Pancreas (tissue), 10 donors: ENCODE results near the gene PROC. TPM values are rescaled to one million over a fixed set of nuclear protein-coding genes. Genes with fewer than 3 reads are reported as not detected.

Experiments used
- ATAC-seq, 4 donors: fragments of 200-7000 bp; cut with Tn5 transposase; one replicate each; pipeline versions ENCODE4 v1.8.0 to v1.9.1; 2020; ENCODE audit warnings: mild to moderate bottlenecking in 4 of 4, moderate library complexity in 4 of 4
- DNase-seq, 6 donors: peaks; one replicate each; pipeline ENCODE4 v3.0.0-alpha.2; 2020
- FAIRE-seq: peaks from 2 replicates; lab custom pipeline; 2012; peaks lifted over from hg19 to GRCh38; lab: Jason Lieb, UNC
- H3K27ac ChIP-seq, 4 donors: fragments of 200-600 bp; sonication (generic); 1 replicate in 3 of 4; 2 replicates in 1 of 4; pipeline versions ENCODE4 v1.5.0 to v1.8.0; 2020
- H3K27me3 ChIP-seq, 4 donors: fragments of 200-600 bp; one replicate each; pipeline ENCODE4 v1.8.0; 2021
- H3K36me3 ChIP-seq, 3 donors: fragments of 200-600 bp; sonication (generic) in 1 of 3; one replicate each; pipeline versions ENCODE4 v1.5.0 to v1.8.0; 2020 to 2021
- H3K4me1 ChIP-seq, 3 donors: fragments of 200-600 bp; one replicate each; pipeline ENCODE4 v1.8.0; 2021
- H3K4me3 ChIP-seq, 4 donors: fragments of 200-600 bp; sonication (generic) in 2 of 4; one replicate each; pipeline versions ENCODE4 v1.5.0 to v1.8.0; 2020 to 2021
- H3K9me3 ChIP-seq, 4 donors: fragments of 200-600 bp; one replicate each; pipeline ENCODE4 v1.8.0; 2021
- CTCF ChIP-seq, 4 donors: fragments of 200-600 bp; sonication (generic) in 3 of 4; IDR thresholded peaks; one replicate each; pipeline versions ENCODE4 v1.5.0 to v1.8.0; 2021; ENCODE audit warnings: antibody characterized with exemption in 4 of 4
- whole genome bisulfite sequencing, 2 donors: extraction: QIAGEN DNeasy Blood & Tissue Kit; methylation state at CpG; one replicate each; pipeline ENCODE4 v1.1.7; 2013; 5-methylcytosine and 5-hydroxymethylcytosine counted together
- intact Hi-C, 3 donors: fragments of 100-400 bp; cut with DNase I; formaldehyde crosslinking; loops; one replicate each; pipeline versions ENCODE4 v1.11.1 to v1.14.2; 2022
- polyA plus RNA-seq, 2 donors: library from polyadenylated mRNA; stranded (reverse); fragments of 200-250 nt; gene quantifications; one replicate each; pipeline ENCODE4 v1.2.3, GENCODE V29; 2013
- total RNA-seq, 6 donors: library from RNA; stranded (reverse); fragmentation: NEBNext Ultra II Directional in 4 of 6; extraction: Animal tissue kit (Norgen Biotek cat#: 25700) in 4 of 6; gene quantifications; one replicate each; pipeline versions ENCODE4 v1.2.1 to v1.2.4, GENCODE V29; 2021 to 2023
- donor health status: healthy with polysubstance abuse.
- donor health status: DM: no; HTN: no; CAD: no; lungs with moderate emphysema.
- donor health status: DM: no; HTN: no; CAD: no.
- donor health status: control.
- donor health status: control.
- donor health status: Bipolar disorder and iron deficiency.
- donor health status: DM: yes; HTN: yes; CAD: no.
- donor health status: DM: no; HTN: no; CAD: no.
- donor health status: DM: no; HTN: no; CAD: no.
- donor health status: DM: yes; HTN: yes; CAD: no.

Gene PROC
- total and polyA plus RNA-seq, 8 donors: 0.26 to 3.2 (median 0.86) TPM; not detected in 3

DNA sequence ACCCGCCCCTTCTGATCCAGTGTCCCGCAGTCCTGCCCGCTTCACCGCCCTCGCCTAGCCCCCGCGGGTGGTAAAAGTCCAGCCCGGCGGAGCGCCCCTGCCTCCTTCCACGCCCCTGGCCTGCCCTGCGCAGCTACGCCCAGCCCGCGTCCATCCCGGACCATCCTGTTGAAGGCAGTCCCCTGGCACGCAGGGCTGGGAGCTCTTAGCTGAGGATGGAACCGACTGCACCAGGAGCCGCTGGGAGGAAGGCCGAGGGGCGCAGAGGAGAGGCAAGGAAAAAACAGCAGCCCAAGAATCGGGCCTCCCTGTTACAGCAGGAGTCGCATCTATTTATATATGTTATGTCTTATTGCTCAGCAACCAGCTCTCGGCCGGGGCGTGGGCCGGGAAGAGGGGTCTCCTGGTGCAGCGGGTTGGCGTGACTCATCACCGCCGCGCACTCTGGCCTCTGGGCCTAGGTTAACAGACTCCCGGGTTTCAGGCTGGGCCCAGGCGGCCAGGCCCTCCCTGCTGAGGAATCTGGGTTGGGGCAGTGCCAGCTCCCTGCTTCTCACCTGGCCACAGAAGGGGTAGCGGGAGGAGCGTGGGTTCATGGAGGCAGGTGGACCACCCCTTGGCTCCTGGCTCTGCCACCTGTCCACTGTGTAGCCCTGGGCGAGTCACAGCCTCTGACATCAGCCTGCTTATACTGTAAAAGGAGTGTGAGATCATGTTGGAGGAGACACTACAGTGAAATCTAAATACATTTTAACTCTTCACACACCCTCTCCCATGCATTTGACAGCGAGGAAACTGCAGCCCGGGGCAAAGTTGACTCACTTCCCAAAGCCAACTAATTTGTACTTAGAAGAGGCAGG is 17.1 kb upstream of the PROC start:
- no peak overlapping the region for H3K4me3 ChIP-seq
- FAIRE-seq (no peak), DNase-seq (peak in 1 of 6 donors; percentile 67), ATAC-seq (no peak)
- no peak overlapping the region for H3K27ac ChIP-seq
- H3K27me3 ChIP-seq: no peaks in the 10 kb centered on the region
- no peaks in the 10 kb centered on the region for H3K36me3 ChIP-seq
- no peaks in the 10 kb centered on the region for H3K9me3 ChIP-seq
- TF ChIP-seq CTCF (IDR thresholded peaks at IDR 0.05): no peak
- intact Hi-C loops: no loop called here
- peaks cover 0 to 12% (median 4%) of the 10 kb centered on the region in 3 donors for H3K4me1 ChIP-seq
- WGBS, 2 donors: 79 to 84% methylated on average over 39 of the region's 39 CpGs

DNA sequence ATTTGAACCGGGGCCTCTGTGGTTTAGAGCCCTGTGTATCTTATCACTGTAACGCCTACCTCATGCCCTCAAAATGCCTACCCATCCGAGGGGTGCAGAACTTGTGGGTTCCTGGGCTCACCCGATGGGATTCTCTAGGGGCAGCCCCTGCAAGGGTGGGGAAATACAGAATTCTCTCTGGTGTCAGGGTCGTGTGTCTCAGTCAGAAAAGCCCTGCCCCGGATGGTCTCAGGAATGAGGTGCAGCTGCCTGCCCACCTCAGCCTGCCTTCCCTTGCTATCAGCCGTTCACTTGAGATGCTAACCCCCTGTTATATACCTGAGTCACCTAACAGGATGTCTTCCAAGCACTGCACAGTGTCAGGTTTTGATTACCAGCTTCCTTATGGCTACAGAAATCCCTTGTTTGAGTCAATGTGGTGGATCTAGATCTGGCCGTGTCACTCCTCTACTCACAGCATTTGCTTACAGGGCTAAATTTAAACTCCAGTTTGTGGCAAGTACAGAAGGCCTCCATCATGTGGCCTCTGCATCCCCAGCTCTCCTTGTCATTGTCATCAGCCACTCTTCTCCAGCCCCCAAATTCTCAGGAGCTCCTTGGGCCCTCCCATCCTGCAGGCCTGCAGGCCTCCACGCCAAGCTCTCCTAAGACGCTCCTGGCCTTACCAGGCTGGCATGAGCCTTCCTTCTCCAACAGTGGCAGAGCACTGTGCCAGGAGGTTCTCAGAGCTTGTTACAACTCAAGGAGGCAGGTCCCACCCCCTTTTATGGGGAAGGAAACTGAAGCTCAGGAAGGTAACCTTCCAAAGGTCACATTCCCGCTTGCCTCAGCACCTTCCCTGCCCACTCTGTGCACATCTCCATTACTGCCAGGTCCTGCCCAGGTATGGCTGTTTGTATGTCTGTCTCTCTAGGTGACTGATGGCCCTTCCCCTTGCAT is 16.2 kb upstream of the PROC start:
- intact Hi-C loops: no loop called here
- WGBS, 2 donors: 75 to 87% methylated on average over 11 of the region's 11 CpGs
- no peak for TF ChIP-seq CTCF (IDR thresholded peaks at IDR 0.05)
- Histone ChIP-seq H3K4me1 (peaks cover 0 to 12% (median 4%) of the 10 kb centered on the region in 3 donors), H3K36me3 (no peaks in the 10 kb centered on the region), H3K4me3 (no peak overlapping the region), H3K27ac (no peak overlapping the region), H3K9me3 (no peaks in the 10 kb centered on the region), H3K27me3 (no peaks in the 10 kb centered on the region)
- ATAC-seq (no peak), FAIRE-seq (no peak), DNase-seq (no peak)

GRCh38 chr2:127403460-127403859 is 14.8 kb upstream of the PROC start:
- intact Hi-C loops: no loop called here
- 64 to 67% methylated on average over 3 of the region's 3 CpGs for WGBS, 2 donors
- no peak overlapping the region for H3K4me3 ChIP-seq
- H3K4me1 ChIP-seq: peaks cover 0 to 10% (median 0%) of the 10 kb centered on the region in 3 donors
- no peaks in the 10 kb centered on the region for H3K9me3 ChIP-seq
- FAIRE-seq: no peak
- no peak overlapping the region for H3K27ac ChIP-seq
- no peak for ATAC-seq
- TF ChIP-seq CTCF (IDR thresholded peaks at IDR 0.05): no peak
- DNase-seq: peak in 1 of 6 donors; percentile 44
- H3K27me3 ChIP-seq: no peaks in the 10 kb centered on the region
- H3K36me3 ChIP-seq: no peaks in the 10 kb centered on the region

DNA sequence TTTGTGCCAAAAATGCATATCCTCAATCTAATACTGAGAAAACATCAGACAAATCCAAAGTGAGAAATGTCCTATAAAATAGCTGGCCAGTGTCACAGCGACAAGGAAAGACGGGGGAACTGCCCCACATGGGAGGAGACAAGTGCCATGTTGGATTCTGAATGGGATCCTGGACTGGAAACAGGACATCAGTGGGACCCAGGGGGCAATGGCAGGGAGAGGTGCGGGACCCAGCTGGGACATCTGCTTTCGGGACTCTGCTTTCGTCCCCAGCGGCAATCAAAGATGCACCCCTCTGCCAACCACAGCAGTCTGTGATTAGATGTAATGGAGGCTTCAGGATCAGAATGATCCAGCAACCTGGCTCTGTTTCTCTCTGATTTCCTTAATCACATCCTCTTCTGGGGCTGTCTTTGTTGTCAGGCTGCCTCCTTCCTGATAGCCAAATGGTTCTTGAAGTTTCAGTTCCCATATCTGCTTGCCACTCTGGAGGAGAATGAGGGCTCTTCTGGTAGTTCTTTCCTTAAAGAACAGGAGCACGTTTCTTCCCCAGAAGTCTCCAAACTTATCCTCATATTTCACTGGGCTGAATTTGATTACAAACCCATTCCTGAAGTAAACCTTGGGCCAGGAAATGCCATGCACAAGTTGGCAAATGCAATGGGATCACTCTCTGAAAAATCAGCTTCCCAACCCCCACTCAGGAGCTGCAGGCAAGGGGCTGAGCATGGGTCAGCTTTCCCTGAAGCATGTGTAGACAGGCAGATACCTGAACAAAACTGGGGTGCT is 13.6 kb upstream of the PROC start:
- WGBS, 2 donors: 78 to 87% methylated on average over 7 of the region's 7 CpGs
- DNase-seq (no peak), FAIRE-seq (no peak), ATAC-seq (no peak)
- intact Hi-C loops: no loop called here
- no peak for TF ChIP-seq CTCF (IDR thresholded peaks at IDR 0.05)
- no peak overlapping the region for H3K4me3 ChIP-seq
- no peaks in the 10 kb centered on the region for H3K36me3 ChIP-seq
- no peak overlapping the region for H3K27ac ChIP-seq
- no peaks in the 10 kb centered on the region for H3K27me3 ChIP-seq
- no peaks in the 10 kb centered on the region for H3K9me3 ChIP-seq
- H3K4me1 ChIP-seq: peaks cover 0 to 5% (median 0%) of the 10 kb centered on the region in 3 donors
